Activated T-cell treated with anti-CD3 and anti-CD28 coated beads for 24 hours (primary cell): Measurements from ENCODE around the gene MAN2A1.

Source experiments
- DNase-seq: peaks from one replicate; pipeline ENCODE4 v3.0.0-alpha.2; 2020; ENCODE audit warnings: low read depth

The MAN2A1 gene

DNA sequence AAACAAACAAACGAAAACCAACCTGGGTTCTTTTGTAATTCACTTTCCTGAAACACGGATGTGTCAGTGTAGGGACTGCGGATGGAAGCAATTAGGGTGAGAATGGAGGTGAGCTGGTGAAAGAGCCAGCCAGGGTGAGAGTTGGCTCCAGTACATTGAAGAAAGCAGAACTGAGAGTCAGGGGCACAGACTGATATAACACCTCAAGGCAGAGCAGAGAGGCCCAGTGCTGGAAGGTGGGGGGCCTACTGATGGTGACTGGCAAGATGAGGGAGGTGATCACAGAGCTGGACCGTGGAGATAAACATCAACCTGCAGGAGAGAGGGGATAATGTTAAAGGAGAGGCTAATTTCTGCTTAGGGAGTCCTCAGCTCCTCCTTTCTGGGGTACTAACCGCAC lies 221.1 kb downstream of the MAN2A1 start:
- no peak for DNase-seq

DNA sequence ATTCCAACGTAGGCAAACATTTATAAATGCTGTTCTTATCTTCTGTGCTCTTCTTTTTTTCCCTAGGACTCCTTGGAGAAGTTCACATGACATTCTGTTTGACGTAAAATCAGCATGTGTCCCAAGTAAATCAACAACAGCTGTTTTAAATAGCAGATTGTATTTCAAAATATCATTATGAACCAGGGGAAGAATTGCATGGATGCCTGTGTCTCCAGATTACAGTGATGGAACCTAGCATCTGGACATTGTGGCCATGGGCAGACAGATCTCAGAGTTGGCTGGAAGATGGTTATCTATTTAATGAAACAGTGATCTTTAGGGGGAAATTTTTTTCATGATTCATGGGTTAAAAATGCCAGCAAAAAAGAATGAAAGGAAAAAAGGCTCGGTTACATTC lies 222.0 kb downstream of the MAN2A1 start:
- DNase-seq, result no peak

DNA sequence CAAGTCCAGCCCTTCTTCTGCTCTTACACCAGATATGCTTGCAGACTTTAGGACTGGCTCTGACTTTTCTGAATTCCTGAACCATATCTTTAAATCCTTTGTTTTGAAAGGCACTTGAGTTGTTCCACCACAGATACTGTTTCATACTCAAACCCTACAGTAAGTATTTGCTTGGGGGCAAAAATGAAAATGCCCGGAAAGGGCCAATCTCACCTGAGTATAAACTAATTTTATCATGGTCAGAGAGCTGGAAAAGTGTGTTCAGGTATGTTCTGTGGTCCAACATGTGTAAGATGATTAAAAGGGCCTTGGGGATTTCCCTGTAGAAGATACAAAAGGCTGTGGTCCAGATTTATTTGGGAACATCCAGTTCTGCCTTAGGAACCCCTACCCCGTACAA lies 225.2 kb downstream of the MAN2A1 start:
- DNase-seq, result no peak

DNA sequence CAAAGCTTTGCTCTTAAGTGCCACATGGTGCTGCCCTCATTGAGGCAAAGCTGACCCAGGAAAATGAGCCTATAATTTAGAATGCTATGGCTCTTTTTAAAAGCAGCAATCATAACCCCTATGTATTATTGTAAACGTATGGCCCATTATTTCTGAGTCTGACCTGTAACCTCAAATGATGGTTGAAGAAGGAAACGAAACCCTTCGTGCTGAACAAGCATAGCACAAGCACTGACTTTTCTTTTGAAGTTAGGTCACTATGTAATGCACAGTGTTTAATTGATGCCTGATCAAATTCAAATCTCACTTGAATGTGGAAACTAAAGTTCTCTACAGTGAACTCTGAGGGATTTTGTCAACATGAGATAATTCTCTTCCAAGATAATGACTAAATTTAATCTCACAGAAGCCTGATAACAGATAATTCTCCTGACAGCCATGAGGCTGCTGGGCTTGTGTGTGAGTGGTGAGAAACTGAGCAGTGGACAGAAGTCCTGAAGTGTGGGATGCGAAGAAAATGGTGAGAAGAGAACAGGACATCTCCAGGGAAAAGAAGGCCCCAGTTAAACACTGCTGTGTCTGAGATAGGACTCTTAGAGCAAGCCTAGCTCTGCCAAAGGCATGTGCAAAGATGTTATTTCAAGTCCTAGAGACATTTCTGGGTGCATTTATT lies 226.9 kb downstream of the MAN2A1 start:
- DNase-seq, result no peak
